GM21529 (cell line): ENCODE measurements around the gene SELP.

Source experiments
- ATAC-seq: cut with Tn5 transposase; IDR thresholded peaks from one replicate; pipeline ENCODE4 v1.9.1; 2021; ENCODE audit not compliant: unreplicated experiment

Gene SELP

GRCh38 chr1:169623132-169623926 is 6.6 kb downstream of the SELP start:
- ATAC-seq: no peak

GRCh38 chr1:169620565-169620964 is 9.4 kb downstream of the SELP start:
- ATAC-seq: no peak

DNA sequence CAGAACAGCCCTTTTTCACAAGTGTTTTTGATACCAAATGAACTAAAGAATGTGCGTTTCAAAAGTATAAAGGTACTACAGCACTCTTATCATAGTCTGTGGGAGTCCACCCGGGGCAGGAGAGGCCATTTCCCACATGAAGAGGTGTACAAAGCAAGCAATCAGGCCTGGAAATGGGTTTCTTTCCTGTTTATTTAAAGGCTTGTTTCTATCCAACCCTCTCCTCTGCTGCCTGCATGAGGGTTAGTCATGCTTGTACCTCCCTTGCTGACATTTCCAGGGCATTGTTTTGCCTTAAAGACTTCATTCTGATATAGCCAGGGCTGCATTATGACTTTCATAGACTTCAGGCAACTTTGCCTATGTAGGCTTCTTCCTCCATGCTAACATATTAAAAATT is 11.6 kb downstream of the SELP start:
- no peak for ATAC-seq

GRCh38 chr1:169615803-169616202 is 14.1 kb downstream of the SELP start:
- no peak for ATAC-seq

DNA sequence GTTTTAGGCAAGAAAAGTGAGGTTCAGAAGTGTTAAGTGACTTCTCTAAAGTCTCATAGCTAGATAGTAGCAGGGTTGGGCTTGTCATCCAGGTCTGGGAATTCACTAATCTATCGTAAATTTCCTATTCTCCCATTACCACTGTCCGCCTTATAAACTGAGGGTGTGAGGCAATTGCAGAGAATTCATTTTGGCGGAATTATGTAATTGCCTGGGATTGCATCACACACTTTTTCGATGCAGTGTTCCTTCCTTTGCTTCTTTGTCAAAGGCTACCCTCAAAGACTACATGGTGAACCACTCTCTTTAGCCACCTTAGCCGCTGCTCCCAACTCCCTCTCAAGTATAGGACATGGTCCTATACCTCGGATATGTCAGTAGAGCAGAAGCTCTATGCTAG is 19.1 kb downstream of the SELP start:
- ATAC-seq: no peak

DNA sequence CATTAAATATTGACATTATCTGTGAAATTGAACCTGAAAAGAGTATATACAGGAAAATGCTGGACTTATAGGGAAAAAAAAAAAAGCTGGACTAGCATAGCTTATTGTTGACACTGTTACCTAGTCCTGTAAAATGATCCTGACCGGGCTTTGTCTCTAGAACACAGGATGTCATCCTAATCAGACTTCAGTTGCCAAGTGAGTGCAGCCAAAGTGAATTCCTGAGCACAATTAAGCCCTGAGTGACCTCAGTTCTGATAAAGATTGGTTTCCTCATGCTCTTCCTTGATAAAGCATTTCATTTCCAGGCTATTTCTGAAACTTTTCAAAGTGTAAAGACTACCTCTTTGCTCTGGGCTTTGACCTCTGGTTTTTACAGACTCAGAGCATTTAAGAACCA is 19.8 kb downstream of the SELP start:
- ATAC-seq: no peak

DNA sequence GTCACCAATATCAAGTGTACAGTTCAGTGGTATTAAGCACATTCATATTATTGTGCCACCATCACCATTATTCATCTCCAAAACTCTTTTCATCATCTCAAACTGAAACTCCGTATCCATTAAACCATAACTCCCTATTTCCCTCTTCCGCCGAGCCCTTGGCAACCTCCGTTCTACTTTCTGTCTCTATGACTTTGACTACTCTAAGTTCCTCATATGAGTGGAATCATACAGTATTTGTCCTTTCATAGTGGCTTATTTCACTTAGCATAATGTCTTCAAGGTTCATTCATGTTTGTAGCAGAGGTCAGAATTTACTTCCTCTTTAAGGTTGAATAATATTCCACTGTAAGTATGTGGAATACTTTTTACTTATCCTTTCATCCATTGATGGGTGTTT is 21.7 kb downstream of the SELP start:
- ATAC-seq: no peak

GRCh38 chr1:169604781-169605560 is 25.0 kb downstream of the SELP start:
- peak; percentile 54 for ATAC-seq

GRCh38 chr1:169601096-169601881 is 28.6 kb downstream of the SELP start:
- no peak for ATAC-seq

- ATAC-seq: peak; percentile 62
Observed at GRCh38 chr1:169595764-169596711, 33.9 kb downstream of the SELP start.

- ATAC-seq: no peak
Observed at GRCh38 chr1:169594391-169594790, 35.5 kb downstream of the SELP start.

DNA sequence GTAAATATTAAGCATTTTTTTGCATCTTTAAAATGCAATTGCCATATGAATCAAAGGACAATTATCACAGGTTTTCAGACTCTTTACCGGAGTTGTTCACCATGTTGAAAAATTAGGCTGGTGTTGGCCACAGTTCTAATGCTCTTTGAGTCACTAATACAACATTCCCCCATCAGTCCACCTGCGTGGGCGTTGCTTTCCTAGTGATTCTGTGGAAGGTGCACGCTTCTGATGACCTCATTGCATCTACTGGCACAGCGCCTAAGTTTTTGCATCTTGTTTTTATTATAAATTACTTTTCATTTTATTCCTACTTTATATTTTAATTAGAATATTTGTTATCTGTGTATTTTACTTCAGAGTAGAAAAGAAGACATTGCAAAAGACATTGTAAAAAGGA is 39.0 kb downstream of the SELP start:
- ATAC-seq: no peak

- no peak for ATAC-seq
Observed at GRCh38 chr1:169588785-169589485, 41.0 kb downstream of the SELP start.

- no peak for ATAC-seq
Observed at GRCh38 chr1:169588112-169588511, 41.8 kb downstream of the SELP start.

DNA sequence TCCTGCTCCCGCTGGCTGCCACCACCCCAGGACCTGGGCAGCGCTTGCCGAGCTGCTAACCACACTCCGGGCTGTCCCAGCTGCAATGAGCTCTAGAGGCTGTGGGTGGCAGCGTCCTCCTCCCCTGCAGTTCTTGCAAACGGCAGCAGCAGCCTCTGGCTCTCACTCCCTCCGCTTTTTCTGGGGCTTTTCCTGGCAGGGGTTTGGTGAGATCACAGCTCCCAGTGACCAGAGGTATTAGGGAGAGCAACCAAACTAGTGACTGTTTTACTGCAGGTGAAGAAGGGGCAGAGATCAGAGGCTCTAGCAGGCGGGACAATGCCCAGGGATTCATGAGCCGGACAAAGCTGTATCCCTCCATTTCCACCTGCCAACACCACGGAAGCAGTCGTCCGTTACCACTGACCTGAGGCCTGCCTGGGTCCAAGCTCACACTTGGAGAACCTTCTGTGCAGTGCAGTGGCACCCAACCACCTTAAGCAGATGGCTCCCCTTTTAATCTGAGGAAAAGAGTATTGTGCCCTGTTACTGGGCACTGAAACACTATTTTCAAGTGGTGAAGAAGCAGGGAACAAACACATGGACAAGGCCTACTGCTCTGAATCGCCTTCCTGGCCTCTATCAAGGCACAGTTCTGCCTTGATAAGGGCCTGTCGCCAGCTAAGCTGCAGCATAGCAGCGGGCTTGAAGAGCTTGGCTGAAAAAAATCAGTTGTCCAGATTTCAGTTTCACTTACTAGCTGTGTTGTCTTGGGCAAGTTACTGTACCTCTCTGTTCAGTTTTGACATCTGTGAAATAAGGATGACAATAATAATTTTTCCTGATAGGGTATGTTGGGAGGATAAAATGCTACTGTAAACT is 43.3 kb downstream of the SELP start, which contains the start of gene F5:
F5 (minus strand) TSS at position 87 of the 861 bp plus-strand sequence. CDS start 95 bp downstream, outside the sequence.
- ATAC-seq: peak; percentile 98

- peak; percentile 23 for ATAC-seq
Observed at GRCh38 chr1:169586067-169586394, 43.9 kb downstream of the SELP start.

GRCh38 chr1:169585181-169585580 is 44.7 kb downstream of the SELP start:
- no peak for ATAC-seq

DNA sequence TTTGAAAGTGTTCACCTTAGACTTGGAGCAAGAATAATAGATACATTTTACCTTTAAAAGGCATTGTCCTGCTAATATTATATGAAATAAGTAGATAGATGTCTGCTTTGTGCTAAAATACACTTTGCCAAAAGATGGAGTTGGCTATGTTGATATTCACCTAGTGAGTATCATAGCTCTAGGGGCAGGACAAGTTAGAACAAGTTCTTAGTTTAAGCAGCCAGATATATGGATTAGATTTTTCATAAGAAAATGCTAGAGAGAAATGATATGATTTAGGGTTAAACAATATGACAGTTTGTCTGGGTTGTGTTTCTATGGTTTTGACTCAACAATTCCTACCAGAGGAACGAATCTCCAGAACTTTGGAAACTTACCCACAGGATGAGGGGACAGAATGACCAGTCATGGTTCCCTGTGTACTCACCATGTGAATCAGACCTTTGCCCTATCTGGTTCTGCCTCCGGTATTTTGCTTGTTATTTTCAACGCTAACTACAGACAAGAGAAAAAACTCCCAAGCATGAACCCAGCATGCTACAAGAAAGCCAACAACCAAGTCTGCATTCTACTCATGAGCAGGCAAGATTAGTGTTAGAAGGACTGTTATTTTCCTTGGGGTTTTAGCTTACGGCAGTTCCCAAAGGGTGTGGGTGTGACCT is 45.3 kb downstream of the SELP start:
- ATAC-seq: no peak
